Stimulated activated CD8-positive, alpha-beta memory T cell treated with anti-CD3 and anti-CD28 coated beads, Interleukin-15, amount 100 ng/mL, for 48 hours (primary cell): Measurements from ENCODE around the gene SPINK4.

Source experiments
- DNase-seq, 2 donors: peaks; one replicate each; pipeline ENCODE4 v3.0.0-alpha.2; 2020; ENCODE audit warnings: low read depth in 2 of 2

SPINK4 gene

DNA sequence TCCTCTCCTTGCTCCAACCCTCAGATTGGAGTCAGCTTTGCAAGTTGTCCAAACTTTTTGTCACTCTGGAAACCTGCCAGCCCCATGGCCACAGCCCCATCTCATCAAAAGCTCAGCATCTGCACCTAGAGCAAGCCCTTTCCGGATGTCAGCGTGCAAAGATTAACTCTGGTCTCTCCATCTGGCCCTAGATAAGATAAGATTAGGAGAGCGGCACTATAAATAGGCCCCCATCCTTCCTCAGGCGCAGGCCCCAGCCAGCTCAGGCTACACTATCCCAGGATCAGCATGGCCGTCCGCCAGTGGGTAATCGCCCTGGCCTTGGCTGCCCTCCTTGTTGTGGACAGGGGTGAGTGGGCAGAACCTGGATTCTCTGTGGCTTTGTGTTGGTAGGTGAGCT is at the start of gene SPINK4:
SPINK4 (plus strand) TSS at position 247 of the 400 bp plus-strand sequence; CDS start at position 289, 42 bp downstream.
- no peak for DNase-seq

- no peak for DNase-seq
Observed at GRCh38 chr9:33192493-33193255, 47.3 kb upstream of the SPINK4 start.

DNA sequence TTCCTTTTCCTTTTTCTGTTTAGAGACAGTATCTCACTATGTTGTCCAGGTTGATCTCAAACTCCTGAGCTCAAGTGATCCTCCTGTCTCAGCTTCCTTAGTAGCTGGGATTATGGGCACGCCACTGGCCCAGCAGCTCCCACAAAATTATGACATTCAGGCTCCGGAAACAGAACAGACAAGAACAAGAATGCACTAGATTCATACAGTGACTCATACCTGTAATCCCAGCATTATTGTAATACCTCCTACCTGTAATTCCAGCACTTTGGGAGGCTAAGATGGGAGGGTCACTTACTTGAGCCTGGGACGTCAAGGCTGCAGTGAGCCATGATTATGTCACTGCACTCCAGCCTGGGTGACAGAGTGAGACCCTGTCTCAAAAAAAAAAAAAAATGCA is 46.1 kb upstream of the SPINK4 start:
- no peak for DNase-seq

DNA sequence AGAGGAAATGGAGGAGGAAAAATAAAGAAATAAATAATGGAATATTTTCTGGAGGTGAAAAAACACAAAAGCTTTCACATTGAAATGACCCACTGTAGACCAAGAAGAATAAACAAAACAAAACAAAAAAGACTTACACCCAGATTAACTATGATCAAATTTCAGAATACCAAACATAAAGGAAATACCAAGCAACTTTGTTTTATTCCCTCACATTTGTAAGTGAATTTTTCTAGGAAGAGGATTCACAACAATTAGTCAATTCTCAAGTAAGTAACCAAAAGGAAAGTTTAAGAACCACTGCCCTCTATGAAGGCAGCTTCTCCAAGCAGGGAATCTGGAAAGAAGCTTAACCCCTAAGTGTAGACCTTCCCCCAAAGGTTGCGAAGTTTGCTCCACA is 43.2 kb upstream of the SPINK4 start:
- no peak for DNase-seq

GRCh38 chr9:33197279-33198152 is 42.5 kb upstream of the SPINK4 start:
- no peak for DNase-seq

- no peak for DNase-seq
Observed at GRCh38 chr9:33198165-33198564, 41.8 kb upstream of the SPINK4 start.

GRCh38 chr9:33202018-33202417 is 37.9 kb upstream of the SPINK4 start:
- no peak for DNase-seq

GRCh38 chr9:33202552-33203201 is 37.3 kb upstream of the SPINK4 start:
- DNase-seq: peak; percentile 15 to 47

- DNase-seq: no peak
Observed at GRCh38 chr9:33209394-33209793, 30.6 kb upstream of the SPINK4 start.

DNA sequence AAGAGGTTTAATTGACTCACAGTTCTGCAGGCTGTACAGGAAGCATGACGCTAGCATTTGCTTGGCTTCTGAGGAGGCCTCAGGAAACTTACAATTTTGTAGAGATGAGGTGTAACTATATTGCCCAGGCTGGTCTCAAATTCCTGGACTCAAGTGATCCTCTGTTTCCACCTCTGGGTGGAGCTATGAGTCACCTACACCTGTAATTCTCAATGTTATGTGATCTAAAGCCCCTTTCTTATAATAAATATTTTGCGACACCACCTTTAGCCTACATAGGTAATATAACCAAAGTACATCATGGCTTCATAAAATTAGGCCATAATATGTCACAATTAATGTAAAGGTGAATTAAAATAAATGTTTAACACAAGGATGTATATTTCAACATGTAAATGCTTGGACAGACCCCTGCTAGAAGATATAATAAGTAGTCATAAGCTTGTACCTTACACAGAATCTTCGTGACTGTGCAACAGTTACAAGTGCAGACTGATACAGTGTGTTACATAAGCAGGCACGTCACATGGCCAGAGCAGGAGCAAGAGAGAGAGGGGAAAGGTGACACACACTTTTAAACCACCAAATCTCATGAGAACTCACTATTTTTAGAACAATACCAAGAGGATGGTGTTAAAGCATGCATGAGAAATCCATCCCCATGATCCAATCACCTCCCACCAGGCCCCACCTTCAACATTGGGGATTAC is 29.8 kb upstream of the SPINK4 start:
- no peak for DNase-seq

DNA sequence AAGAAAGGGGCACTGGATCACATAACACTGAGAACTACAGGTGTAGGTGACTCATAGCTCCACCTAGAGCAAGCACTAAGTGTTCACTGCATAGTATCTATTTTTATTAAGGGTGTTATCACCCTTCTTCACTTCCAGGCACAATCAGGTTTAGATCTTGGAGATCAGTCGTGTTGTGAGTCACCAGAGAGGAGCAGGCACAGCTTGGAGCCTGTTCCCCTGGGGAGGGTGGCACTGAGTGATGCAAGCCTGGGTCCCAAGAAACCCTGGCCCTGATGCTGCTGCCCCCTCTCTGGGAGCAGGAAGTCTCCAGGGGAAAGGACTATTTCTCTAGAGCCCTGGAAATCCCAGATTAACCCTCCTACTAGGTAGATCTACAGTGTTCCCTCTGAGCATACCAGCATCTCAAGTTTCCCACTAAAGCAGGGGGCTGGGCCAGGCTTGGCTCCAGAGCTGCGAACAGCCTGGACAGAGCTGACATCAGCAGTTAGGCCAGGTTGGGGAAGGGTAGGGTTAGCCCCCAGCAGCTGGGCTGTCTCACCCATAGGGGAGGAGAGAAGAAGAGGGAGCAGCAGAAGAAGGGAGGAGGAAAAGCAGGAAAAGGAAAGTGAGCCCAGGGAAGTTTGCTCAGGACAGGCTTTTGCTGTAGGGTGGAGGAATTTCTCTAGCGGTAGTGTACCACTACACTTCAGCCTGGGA is 28.1 kb upstream of the SPINK4 start:
- no peak for DNase-seq

DNA sequence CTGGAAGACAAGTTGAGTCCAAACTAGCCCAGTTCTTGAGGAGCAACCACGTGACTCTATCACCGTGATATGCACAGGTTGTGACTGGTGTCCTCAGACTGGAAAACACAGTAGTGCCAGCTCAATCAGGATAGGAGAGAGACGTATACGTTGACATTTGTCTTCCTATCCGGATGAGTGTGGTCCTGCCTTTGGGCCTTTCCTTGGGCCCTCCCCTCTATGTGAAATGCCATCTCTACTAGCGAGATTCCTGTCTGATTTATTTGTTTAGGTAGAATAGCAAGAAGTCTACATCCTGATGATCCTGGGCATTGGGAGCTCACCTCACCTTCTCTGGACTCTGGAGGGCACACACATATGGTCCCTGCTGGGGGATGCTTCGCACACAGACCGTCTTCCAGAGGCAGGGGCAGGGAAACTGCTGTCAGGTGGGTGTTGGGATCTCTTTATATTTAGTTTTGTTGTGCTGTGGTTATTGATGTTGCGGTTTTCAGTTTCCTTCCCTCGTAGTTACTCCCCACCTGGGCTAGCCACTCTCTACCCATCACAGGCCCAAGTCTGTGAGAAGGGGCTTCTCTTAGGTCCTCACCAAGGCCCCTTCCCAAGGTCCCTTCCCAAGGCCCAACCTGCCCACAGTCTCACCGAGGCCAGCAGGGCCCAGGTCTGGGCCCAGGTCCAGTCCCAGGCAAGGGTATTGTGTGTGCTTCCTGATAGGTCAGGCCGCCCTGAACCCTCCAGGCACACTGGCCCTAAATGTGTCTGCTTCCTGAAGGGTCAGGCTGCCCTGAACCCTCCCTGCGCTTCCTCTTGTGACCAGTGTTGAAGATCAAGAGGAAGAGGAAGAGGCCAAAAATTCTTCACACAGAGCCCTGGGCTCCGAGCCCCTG is 19.0 kb upstream of the SPINK4 start:
- DNase-seq: no peak

GRCh38 chr9:33221568-33221884 is 18.4 kb upstream of the SPINK4 start:
- no peak for DNase-seq

- DNase-seq: no peak
Observed at GRCh38 chr9:33222031-33222430, 17.9 kb upstream of the SPINK4 start.

DNA sequence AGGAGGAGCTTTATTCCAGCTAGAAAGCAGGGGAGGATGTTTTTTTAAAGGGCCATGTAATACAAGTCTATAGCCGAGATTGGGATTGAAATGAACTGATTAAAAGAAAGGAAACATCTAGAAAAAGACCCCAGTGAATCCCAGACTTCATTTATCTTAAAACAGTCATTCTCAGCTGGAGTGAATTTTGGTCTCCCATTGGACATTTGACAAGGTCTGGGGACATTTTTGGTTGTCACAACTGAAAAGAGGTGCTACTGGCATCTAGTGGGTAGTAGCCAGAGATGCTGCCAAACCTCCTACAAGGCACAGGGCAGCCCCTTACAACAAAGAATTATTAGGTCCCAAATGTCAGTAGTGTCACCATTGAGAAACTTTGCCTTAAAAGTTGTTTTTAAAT is 16.3 kb upstream of the SPINK4 start:
- DNase-seq: no peak

DNA sequence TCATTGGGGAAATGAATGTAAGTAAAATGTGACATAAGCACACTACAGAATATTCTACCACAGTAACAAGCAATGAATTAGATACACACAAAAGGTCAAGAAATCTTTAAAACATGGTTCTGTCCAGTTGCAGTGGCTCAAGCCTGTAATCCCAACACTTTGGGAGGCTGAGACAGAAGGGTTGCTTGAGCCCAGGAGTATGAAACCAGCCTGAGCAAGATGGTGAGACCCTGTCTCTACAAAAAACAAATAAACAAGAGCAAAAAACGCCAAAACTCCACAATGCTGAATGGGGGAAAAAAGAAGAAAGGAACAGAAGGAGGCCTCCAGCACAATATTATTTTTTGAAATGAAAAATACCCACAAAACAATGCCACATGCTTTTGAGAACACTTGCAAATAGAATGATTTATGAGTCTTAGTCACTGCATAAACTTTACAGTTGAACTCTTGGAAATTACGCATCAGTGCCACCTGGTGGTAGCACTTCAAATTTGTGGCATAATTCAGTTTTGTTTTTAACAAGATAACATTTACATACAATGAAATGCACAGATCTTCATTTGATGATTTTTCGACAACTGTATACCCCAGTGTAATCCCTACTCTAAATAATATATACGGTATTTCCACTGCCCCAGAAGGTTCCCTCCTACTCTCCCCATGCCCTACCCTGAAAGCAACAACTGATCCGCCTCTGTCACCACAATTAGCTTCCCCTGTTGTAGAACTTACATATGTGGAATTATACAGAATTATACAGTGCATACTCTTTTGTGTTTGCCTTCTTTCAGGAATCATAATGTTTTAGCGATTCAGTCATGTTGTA is 14.4 kb upstream of the SPINK4 start:
- peak; percentile 16 to 30 for DNase-seq

- DNase-seq: no peak
Observed at GRCh38 chr9:33227008-33227398, 13.0 kb upstream of the SPINK4 start.

DNA sequence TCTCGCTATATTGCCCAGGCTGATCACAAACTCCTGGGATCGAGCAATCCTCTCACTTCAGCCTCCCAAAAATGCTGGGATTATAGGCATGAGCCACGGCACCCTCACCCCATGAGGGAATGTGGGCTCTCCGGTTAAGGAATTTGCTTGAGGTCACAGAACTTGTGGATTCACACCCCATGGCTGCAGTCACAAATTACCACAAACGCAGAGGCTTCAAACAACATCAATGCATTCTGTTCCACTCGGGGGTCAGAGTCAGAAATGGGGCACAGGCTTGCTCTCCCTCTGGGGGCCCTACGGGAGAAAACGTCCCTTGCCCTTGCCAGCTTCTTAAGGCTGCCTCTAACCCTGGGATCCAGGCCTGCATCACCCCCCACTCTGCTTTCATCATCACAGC is 12.2 kb upstream of the SPINK4 start:
- DNase-seq: no peak

- no peak for DNase-seq
Observed at GRCh38 chr9:33228606-33229005, 11.4 kb upstream of the SPINK4 start.
